SH-SY5Y (cell line): Measurements from ENCODE around the gene BRI3BP.

Experiments
- GATA2 ChIP-seq: IDR thresholded peaks from 2 replicates; pipeline ENCODE4 v1.6.1; 2011; ENCODE audit warnings: mild to moderate bottlenecking, low read depth, low read length
- GATA3 ChIP-seq: IDR thresholded peaks from 2 replicates; pipeline ENCODE4 v1.6.1; 2011; ENCODE audit warnings: low read depth, mild to moderate bottlenecking, low read length, moderate library complexity

DNA sequence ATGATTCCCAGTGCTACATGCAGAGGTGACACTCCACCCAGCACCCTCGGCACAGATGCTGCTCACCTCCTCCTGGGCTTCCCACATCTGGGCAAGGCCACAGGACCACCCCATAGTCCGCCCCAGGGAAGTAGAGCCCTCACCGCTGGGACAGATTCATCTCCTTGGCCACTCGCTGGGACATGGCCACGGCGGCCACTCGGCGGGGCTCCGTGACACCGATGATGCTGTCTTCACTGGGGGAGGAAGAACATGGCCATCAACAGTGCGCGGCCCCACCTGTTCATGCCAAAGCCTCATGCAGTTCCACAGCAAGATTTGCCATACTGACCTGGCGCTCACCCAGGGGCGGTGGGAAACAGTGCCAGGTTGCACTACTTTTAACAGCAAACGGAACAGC, 18.2 kb upstream of the BRI3BP start:
- TF ChIP-seq GATA2 (no peak), GATA3 (no peak)
